22Rv1 (cell line): ENCODE data around the gene NUP133.

Source experiments
- H3K27ac ChIP-seq: fragments of 450-650 bp; 2 replicates; pipeline ENCODE4 v1.5.1; 2017
- ZFX ChIP-seq: fragments of 450-650 bp; IDR thresholded peaks from 2 replicates; pipeline ENCODE4 v1.6.1; 2017; ENCODE audit warnings: antibody characterized with exemption, borderline replicate concordance
- TF ChIP-seq, protein P1 (sequence below): fragments of 450-650 bp; IDR thresholded peaks from 2 replicates; pipeline ENCODE4 v1.5.1; 2017; ENCODE audit warnings: mild to moderate bottlenecking

Gene NUP133

DNA sequence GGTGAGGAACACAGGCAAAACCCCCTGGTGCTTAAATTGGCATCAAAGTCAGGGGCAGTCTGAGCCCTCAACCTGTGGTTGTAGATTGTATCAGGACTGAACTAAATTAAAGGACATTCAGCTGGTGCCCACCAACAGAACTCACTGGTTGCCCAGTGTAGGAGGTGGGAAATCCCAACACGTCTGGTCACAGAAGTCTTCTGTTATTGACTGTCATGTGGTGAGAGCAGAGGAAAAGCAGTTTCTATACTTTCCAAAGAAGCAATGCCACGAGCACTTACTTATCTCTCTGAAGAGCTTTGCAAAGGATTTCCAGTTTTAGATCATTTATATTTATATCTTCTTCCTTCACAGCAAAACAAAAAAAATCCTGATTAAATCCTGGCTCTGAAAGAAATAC is 59.3 kb downstream of the NUP133 start:
- TF ChIP-seq ZFX = no peak
- TF ChIP-seq, protein P1, sequence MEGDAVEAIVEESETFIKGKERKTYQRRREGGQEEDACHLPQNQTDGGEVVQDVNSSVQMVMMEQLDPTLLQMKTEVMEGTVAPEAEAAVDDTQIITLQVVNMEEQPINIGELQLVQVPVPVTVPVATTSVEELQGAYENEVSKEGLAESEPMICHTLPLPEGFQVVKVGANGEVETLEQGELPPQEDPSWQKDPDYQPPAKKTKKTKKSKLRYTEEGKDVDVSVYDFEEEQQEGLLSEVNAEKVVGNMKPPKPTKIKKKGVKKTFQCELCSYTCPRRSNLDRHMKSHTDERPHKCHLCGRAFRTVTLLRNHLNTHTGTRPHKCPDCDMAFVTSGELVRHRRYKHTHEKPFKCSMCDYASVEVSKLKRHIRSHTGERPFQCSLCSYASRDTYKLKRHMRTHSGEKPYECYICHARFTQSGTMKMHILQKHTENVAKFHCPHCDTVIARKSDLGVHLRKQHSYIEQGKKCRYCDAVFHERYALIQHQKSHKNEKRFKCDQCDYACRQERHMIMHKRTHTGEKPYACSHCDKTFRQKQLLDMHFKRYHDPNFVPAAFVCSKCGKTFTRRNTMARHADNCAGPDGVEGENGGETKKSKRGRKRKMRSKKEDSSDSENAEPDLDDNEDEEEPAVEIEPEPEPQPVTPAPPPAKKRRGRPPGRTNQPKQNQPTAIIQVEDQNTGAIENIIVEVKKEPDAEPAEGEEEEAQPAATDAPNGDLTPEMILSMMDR = no peak
- no peak overlapping the region for H3K27ac ChIP-seq

DNA sequence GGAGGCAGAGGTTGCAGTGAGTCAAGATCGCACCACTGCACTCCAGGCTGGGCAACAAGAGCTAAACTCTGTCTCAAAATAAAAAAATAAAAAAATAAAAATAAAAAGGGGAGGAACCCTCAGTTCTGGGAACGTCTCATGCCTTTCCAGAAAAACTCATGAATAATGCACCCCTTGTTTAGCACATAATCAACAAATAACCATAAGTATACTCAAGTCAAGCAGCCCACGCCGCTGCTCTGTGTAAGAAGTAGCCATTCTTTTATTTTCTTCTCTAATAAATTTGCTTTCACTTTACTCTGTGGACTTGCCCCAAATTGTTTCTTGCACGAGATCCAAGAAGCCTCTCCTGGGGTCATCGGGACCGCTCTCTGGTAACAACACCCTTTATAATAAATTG is 59.8 kb downstream of the NUP133 start:
- H3K27ac ChIP-seq = no peak overlapping the region

DNA sequence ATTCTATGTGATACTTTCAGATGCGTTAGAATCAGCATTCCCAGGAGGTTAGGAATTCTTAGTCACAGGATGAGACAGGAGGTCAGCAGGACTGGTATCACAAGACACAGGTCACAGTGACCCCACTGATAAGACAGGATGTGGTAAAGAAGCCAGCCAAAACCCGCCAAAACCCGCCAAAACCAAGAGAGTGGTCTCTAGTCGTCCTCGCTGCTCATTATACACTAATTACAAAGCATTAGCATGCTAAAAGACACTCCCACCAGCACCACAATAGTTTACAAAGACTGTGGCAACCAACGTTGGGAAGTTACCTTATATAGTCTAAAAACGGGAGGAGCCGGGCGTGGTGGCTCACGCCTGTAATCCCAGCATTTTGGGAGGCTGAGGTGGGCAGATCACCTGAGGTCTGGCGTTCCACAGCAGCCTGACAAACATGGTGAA is 60.3 kb downstream of the NUP133 start:
- no peak for TF ChIP-seq ZFX
- TF ChIP-seq, protein P1 = no peak
- no peak overlapping the region for H3K27ac ChIP-seq

More for the DNA sequence above, 59.8 kb downstream of the NUP133 start:
- TF ChIP-seq, protein P1 = no peak
- no peak for TF ChIP-seq ZFX

DNA sequence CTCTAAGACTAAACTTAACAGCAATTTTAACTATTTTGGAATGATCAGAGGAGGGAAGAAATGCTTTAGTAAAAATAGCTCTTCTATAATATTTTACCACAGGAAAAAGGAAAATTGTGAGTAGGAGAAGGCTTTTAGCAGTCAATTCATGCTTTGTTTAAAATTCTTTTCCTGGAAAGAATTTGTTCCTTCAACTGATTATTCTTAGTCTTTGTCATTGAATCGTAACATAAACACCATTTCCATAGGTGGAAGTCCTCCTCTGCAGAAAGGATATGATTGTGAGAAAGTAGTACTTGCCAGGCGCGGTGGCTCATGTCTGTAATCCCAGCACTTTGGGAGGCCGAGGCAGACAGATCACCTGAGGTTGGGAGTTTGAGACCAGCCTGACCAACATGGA is 62.3 kb downstream of the NUP133 start:
- no peak overlapping the region for H3K27ac ChIP-seq
- TF ChIP-seq, protein P1 = no peak
- no peak for TF ChIP-seq ZFX

DNA sequence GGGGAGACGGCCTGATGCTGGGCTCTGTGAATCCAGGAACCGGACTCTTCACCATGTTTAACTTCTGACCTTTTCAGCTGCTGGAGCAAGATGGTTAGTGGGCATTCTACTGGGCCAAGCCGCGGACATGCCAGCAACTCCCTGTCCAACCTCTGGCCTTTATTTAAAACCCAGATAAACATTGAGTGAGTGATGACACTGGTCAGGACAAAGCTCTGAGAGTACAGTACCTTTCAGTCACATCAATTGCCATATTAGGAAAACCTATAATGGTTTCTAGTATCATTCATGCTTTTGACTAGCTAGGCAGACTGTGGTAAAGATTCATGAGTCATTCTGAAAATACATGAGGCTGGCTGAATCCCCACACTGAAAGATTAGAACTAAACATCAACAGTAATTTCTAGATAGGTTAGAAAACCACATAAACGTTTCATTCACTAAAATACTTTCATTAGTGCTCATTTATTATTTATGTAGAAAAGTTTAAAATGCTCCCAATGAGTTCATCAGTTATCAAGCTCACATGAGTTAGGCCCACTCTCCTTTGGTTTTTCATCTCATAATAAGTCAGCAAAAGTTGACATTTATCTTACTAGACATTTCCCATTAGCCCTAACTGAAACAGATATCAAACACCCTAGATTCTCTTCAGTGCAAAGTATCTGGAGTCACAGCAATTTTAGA is 67.1 kb downstream of the NUP133 start:
- H3K27ac ChIP-seq = no peak overlapping the region
- no peak for TF ChIP-seq ZFX
- TF ChIP-seq, protein P1 = no peak

DNA sequence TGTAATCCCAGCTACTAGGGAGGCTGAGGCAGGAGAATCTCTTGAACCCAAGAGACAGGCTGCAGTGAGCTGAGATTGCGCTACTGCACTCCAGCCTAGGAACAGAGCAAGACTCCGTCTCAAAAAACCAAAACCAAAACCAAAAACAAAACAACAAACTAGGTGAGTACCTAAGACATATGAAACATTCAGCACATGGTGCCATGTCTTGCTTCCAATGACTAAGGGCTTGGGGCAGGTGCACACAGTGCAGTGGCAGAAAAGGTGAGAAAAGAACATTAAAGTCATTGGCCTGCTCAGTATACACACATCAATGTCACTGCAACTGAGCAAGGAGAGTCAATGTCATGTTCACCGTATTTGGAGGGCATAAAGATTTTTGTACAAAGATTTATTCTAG is 70.1 kb downstream of the NUP133 start:
- no peak for TF ChIP-seq ZFX
- TF ChIP-seq, protein P1 = no peak
- H3K27ac ChIP-seq = no peak overlapping the region

DNA sequence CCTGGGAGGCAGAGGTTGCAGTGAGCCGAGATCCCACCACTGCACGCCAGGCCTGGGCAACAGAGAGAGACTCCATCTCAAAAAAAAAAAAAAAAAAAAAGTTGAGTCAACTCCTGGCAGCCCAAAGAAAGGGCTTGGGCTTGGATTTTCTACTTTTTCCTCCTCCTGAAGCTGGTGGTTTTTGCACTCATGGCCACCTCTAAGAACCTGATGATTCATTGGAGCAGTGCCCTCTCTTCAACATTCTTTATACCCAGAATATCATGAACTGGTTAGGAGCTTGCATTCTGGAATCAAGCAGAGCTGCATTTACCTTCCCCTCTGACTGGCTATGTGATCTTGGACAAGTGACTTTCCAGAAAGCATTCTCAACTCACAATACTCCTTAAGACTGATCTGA is 70.7 kb downstream of the NUP133 start:
- TF ChIP-seq, protein P1 = no peak
- TF ChIP-seq ZFX = no peak
- no peak overlapping the region for H3K27ac ChIP-seq
